Measurements from ENCODE around the gene CPNE9. TPM values are rescaled to one million over a fixed set of nuclear protein-coding genes. Genes with fewer than 3 reads are reported as not detected.

The CPNE9 gene
- total and polyA plus RNA-seq, 2 of the 13 experiments (the other 11 are each of a cell fraction or from before 2014, with no cell fraction given): 0.20 TPM; not detected in 1

DNA sequence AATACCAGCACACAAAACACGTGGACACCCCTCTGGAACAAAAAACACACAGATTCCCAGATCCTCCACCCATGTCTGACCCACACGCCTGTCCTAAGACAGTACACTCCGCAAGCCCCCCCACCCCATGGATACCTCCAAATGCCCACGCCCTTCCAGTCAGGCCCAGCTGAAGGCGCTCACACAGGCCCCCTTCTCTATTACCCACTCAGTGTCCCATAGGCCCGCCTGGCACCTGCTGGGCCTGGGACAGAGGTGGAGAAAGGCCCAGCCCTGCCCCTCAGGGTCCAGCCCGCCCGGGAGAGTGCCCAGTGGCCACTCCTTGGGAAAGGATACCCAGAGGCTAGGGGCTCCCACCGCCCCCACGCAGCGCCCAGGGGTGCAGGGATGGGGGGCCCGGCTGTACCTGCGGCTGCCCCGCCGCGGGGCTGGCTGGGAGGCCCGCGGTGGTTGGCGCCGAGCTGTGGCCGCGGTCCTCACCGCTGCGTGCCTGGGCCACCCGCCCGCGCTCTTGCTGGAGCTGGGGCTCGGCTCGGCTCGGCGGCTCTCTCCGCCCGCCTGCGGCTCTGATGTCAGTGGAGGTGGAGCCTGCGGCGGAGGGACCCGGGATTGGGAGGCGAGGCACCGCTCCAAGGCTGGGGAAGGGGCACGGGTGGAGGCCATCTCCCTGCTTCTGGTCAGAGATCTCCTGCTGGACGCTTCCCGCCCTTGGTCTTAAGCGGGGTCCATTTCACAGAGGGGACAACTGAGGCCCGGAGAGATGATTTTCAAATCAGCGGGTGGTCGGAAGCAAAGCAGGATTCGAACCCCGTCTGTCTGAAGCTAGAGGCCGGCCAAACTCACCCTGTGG is 66.0 kb downstream of the CPNE9 start, which contains the start of gene CAMK1 (continued):
- TF ChIP-seq, protein P1, sequence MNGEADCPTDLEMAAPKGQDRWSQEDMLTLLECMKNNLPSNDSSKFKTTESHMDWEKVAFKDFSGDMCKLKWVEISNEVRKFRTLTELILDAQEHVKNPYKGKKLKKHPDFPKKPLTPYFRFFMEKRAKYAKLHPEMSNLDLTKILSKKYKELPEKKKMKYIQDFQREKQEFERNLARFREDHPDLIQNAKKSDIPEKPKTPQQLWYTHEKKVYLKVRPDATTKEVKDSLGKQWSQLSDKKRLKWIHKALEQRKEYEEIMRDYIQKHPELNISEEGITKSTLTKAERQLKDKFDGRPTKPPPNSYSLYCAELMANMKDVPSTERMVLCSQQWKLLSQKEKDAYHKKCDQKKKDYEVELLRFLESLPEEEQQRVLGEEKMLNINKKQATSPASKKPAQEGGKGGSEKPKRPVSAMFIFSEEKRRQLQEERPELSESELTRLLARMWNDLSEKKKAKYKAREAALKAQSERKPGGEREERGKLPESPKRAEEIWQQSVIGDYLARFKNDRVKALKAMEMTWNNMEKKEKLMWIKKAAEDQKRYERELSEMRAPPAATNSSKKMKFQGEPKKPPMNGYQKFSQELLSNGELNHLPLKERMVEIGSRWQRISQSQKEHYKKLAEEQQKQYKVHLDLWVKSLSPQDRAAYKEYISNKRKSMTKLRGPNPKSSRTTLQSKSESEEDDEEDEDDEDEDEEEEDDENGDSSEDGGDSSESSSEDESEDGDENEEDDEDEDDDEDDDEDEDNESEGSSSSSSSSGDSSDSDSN (CRISPR knock-in tag; IDR thresholded peaks at IDR 0.05): peak; percentile 88
- TF ChIP-seq, protein P2, sequence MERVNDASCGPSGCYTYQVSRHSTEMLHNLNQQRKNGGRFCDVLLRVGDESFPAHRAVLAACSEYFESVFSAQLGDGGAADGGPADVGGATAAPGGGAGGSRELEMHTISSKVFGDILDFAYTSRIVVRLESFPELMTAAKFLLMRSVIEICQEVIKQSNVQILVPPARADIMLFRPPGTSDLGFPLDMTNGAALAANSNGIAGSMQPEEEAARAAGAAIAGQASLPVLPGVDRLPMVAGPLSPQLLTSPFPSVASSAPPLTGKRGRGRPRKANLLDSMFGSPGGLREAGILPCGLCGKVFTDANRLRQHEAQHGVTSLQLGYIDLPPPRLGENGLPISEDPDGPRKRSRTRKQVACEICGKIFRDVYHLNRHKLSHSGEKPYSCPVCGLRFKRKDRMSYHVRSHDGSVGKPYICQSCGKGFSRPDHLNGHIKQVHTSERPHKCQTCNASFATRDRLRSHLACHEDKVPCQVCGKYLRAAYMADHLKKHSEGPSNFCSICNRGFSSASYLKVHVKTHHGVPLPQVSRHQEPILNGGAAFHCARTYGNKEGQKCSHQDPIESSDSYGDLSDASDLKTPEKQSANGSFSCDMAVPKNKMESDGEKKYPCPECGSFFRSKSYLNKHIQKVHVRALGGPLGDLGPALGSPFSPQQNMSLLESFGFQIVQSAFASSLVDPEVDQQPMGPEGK (CRISPR knock-in tag; IDR thresholded peaks at IDR 0.05): peak; percentile 13; the same call in 1 of the 2 replicates
- TF ChIP-seq TCF12 (IDR thresholded peaks at IDR 0.05) (no peak), TCF12 (CRISPR knock-in tag; IDR thresholded peaks at IDR 0.05) (0 out of 2 replicates have a peak, but pooled peaks have one; percentile 23), BORCS8-MEF2B (CRISPR knock-in tag; IDR thresholded peaks at IDR 0.05) (peak; percentile 44; the same call in 1 of the 2 replicates), CAMTA2 (CRISPR knock-in tag; IDR thresholded peaks at IDR 0.05; ENCODE audit: borderline replicate concordance) (peak; percentile 25; the same call in 1 of the 2 replicates), PHF8 (CRISPR knock-in tag; IDR thresholded peaks at IDR 0.05) (peak; percentile 68), GLI4 (CRISPR knock-in tag; IDR thresholded peaks at IDR 0.05; ENCODE audit: borderline replicate concordance) (peak; percentile 92; the same call in 1 of the 2 replicates), SIN3A (IDR thresholded peaks at IDR 0.05; ENCODE audit: borderline replicate concordance, low read depth, low read length) (peak; percentile 31; the same call in 1 of the 2 replicates), MAZ (IDR thresholded peaks at IDR 0.05; ENCODE audit: borderline replicate concordance, low read depth, low read length) (no peak), MAZ (CRISPR knock-in tag; IDR thresholded peaks at IDR 0.05; ENCODE audit: low read depth) (peak; percentile 48; the same call in 1 of the 2 replicates), KDM2A (CRISPR knock-in tag; IDR thresholded peaks at IDR 0.05; ENCODE audit: borderline replicate concordance, low read depth) (peak; percentile 60; the same call in 1 of the 2 replicates), ZBTB38 (CRISPR knock-in tag; IDR thresholded peaks at IDR 0.05) (peak; percentile 55; the same call in 1 of the 2 replicates), ERF (CRISPR knock-in tag; IDR thresholded peaks at IDR 0.05) (peak; percentile 31; the same call in 1 of the 2 replicates), ZNF788 (CRISPR knock-in tag; IDR thresholded peaks at IDR 0.05; ENCODE audit: borderline replicate concordance) (0 out of 2 replicates have a peak, but pooled peaks have one; percentile 15), ZKSCAN8 (CRISPR knock-in tag; IDR thresholded peaks at IDR 0.05; ENCODE audit: borderline replicate concordance) (no peak), TARDBP (CRISPR knock-in tag; IDR thresholded peaks at IDR 0.05) (0 out of 2 replicates have a peak, but pooled peaks have one; percentile 21), ZNF615 (CRISPR knock-in tag; IDR thresholded peaks at IDR 0.05; ENCODE audit: borderline replicate concordance) (no peak)
- TF ChIP-seq, protein P3, sequence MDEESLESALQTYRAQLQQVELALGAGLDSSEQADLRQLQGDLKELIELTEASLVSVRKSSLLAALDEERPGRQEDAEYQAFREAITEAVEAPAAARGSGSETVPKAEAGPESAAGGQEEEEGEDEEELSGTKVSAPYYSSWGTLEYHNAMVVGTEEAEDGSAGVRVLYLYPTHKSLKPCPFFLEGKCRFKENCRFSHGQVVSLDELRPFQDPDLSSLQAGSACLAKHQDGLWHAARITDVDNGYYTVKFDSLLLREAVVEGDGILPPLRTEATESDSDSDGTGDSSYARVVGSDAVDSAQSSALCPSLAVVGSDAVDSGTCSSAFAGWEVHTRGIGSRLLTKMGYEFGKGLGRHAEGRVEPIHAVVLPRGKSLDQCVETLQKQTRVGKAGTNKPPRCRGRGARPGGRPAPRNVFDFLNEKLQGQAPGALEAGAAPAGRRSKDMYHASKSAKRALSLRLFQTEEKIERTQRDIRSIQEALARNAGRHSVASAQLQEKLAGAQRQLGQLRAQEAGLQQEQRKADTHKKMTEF (CRISPR knock-in tag; IDR thresholded peaks at IDR 0.05): peak; percentile 23; the same call in 1 of the 2 replicates

All from HepG2 (cell line).